ENCODE data around the gene ENTPD8.

DNA sequence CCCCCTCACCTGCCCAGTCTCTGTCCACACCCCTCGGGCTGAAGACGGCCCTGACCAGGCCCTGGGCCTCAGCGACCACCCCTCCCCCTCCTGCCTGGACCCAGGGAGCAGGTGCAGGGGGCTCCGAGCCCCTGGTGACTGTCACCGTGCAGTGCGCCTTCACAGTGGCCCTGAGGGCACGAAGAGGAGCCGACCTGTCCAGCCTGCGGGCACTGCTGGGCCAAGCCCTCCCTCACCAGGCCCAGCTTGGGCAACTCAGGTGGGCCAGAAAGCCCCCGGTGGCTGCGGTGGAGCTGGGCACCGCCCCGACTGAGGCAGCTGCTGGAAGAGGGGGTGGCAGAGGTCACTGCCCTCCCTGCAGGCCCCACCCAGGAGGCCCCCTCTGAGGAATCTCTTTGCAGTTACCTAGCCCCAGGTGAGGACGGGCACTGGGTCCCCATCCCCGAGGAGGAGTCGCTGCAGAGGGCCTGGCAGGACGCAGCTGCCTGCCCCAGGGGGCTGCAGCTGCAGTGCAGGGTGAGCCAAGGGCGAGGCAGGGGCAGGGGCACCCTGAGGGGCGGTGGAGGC lies 7.7 kb downstream of the ENTPD8 start:
- TF ChIP-seq CTCF (IDR thresholded peaks at IDR 0.05) (no peak), POLR2A (IDR thresholded peaks at IDR 0.05) (no peak)
